NCI-H748 (cell line): ENCODE results near the gene UAP1.

Experiments
- DNase-seq: peaks from one replicate; lab custom pipeline; 2025; ENCODE audit not compliant: unreplicated experiment; lab: John Stamatoyannopoulos, UW

UAP1 gene

DNA sequence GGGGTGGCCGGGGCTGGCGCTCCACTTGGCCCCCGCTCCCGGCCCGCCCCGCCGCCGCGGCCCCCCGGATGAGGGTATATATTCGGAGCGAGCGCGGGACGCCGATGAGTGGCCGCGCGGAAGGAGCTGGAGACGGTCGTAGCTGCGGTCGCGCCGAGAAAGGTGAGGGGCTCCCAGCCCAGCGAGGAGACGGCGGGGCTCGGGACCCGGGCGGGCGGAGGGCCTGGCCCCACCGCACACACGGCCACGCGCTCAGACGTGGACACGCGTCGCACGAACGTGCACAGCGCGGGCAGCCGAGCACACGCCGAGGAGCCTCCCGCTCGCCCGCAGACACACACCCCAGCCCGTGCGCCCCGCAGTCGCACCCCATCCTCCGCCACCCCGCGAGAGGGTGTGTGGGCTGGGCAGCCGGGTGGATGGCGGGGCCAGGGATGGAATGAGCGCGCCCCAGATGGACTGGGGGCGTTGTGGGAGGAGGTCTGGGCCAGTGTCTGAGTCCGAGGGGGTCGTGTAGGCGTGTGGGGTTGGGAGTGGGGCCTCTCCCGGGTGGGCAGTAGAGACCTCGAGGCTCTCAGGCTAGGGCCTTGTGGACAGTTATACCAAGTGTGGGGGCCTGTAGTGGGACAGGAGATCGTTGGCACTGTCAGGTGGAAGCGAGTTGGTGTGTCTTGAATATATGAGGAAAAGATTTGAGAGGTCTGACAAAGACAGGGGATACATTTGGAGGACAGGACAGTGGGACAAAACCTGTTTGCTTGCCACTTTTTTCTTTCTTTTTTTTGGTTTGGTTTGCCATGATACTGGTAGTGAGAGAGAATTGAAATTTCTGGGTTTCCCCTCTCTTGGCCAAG is at the start of gene UAP1:
Gene UAP1 (plus strand): TSS at position 107 of the 854 bp plus-strand sequence. CDS start 4,347 bp downstream, outside the sequence.
- DNase-seq = peak; percentile 59

DNA sequence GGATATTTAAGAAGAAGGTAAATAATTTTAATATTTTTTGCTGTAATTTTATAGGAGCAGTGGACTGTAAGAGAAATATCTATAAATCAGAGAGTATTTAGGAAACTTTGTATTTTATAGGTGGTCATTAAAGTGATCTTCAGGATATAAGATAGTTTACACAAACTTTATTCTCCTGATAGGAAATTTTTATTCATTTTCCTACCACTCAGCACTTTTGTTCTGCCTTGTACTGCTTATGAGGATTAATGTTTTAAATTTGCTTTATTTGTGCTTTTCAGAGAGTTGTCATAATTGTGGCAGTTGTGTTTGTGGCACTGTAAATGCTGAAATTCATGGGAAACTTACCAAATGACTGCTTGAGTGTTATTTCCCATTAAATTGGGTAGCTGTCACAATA is 34.2 kb upstream of the UAP1 start:
- DNase-seq = no peak

- no peak for DNase-seq
Observed at GRCh38 chr1:162530307-162530987, 31.1 kb upstream of the UAP1 start.

DNA sequence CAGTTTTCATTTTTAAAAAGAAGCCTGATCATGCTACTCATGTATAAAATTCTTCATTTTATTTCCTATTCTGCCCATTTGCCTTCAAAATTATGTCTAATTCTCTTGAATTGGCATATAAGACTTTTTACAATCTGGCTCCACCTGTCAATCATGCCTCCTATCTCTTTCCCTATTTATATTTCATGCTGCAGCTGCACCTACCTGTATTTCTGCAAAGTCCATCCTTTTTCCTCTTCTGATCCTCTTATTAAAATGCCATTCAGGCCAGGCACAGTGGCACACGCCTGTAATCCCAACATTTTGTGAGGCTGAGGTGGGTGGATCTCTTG is 30.6 kb upstream of the UAP1 start:
- no peak for DNase-seq

GRCh38 chr1:162535501-162535900 is 26.0 kb upstream of the UAP1 start:
- no peak for DNase-seq

DNA sequence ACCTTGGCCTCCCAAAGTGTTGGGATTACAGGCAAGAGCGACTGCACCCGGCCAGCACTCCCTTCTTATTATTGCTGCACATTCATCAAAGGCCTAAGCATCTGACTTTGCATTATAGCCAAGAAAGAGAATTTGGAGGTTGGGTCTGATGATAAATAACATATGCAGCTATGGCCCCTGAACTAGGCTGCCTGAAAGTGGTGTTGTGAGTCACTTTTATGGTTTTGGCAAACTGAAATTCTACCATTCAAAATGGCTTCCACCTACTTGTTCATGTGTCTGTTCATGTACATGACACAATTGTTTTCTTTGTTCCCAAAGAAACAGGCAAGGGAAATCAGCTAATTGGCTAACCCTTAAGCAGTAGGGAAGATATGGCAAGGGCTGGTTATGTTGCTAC is 25.0 kb upstream of the UAP1 start:
- no peak for DNase-seq

DNA sequence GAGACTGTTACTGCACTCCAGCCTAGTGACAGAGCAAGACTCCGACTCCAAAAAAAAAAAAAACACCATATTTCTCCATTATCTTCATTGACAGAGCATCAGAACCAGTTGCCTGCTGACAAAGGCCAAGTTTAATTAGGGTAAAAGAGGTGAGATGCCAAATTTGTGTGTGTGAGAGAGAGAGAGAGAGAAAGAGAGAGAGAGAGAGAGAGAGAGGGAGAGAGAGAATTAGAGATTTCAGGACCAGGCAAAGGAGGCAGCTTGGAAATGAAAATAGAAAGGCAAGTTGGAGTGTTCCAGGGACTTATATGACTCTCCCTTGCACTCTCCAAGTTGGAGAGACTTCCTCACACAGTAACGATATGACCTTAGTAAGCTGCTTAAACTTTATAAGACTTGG is 24.3 kb upstream of the UAP1 start:
- DNase-seq = no peak

GRCh38 chr1:162538815-162539431 is 22.6 kb upstream of the UAP1 start:
- no peak for DNase-seq

DNA sequence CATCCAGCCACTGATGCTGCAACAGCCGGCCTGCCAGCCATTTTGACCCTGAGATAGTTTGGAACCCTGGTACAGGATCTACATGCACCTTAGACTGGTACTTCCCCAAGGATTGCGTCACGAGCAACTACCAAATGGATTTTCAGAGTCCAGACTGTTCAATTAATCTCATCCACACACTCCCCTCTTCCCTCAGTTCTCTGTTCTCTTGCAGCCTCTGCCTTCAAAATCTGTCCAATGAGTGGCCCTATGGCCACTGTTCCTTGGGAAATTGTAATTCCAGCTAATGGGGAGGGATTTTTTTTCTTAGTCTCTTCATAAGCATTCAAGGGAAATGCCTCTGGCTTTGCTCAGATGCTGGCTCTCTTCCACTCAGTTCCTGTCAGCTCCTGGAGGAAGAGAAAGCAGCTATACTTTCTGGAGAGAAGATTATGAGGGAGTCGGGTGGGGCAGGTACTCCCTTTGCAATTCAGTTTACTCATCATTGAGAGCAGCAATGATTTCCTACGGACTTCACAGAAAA is 19.8 kb upstream of the UAP1 start:
- DNase-seq = no peak

DNA sequence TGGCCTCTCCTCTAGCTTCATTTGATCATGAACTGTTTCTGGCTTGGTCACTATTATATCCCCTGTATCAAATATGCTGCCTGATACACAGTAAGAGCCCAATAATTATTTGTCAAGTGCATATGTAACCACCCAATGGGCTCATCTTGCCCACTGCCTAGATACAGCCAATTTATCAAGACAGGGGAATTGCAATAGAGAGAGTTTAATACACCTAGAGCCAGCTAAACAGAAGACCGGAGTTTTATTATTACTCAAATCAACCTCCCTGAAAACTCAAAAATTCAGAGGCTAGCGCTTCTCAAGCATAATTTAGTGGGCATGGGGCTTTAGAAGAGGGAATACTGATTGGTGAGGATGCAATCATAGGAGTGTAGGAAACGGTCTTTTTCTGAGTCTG is 18.3 kb upstream of the UAP1 start:
- DNase-seq = no peak

DNA sequence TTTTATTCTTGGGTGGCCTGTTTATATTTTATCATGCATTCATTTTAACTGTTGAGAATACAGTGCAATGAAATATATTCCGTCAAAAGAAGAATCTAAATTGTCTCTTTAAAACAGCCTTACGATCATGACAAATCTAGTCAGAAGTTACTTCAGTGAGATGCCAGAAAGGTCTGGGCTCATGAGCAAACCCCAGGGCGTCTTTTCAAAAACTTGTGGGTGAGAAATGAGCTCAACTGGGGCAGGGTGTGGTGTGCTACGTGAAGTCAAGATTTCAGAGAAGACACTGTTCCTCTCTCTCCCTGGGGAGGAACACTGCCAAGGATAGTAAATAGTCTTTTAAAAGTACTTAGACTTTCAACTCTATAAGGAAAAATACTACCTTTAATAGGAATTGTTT is 13.4 kb upstream of the UAP1 start:
- DNase-seq = no peak

DNA sequence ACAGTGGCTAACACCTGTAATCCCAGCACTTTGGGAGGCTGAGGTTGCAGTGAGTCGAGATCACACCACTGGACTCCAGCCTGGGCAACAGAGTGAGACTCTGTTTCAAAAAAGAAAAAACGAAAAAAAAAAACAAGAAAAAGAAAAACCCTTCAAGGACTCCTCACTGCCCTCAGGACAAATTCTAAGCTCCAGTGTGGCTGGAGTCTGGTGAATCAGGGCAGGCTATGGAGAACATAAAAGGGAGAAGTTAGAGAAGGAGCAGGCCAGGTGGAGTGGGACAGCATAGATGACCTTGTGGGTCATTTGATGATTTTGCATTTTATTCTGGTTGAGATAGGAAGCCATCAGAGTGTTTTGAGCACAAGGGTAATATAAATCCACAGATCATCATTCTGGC is 12.5 kb upstream of the UAP1 start:
- no peak for DNase-seq

DNA sequence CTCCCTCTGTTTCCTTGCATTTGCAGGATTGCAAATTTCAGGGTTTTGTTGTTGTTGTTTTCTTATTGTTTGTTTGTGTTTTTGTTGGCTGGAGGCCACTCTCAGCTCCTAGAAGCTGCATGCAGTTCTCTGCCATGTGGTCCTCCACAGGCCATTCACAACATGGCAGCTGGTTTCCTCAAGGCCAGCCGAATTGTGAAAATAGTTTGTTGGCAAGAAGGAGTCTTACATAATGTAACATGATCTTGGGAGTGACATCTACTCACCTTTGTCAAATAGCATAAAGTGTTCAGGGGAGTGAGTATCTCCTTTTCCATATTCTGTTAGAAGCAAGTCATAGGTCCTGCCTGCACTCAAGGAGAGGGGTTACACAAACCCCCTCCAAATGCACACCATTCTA is 10.6 kb upstream of the UAP1 start:
- DNase-seq = no peak

DNA sequence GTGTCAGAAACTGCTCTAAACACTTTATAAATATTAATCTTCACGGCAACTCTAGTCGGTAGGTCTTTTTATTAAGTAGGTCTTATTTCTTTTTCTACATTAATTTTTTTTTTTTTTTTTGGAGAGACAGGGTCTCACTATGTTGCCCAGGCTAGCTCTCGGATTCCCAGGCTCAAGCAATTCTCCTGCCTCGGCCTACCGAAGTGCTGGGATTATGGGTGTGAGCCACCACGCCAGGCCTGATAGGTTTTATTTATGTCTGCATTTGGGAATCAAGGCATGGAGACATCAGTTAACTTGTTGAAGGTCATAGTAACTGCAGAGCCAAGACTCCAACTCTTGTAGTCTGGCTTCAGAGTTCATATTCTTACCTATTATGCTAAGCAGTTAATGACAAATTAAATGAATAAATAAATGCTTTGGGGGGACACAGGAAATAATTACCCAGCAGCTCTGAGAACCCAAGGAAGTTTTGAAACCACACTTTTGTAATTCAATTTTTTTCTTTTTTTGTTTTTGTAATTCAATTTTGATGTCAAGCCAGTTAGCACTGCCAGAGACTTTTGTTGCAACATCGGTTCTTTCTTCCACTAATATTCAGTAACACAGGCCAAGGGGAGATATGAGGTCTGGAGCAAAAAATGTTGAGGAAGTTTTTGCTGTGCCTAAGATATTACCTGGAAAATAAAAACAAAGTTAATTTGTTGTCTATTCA is 9.4 kb upstream of the UAP1 start:
- DNase-seq = no peak

GRCh38 chr1:162552684-162553252 is 8.8 kb upstream of the UAP1 start:
- no peak for DNase-seq

- DNase-seq = no peak
Observed at GRCh38 chr1:162554258-162554657, 7.3 kb upstream of the UAP1 start.

DNA sequence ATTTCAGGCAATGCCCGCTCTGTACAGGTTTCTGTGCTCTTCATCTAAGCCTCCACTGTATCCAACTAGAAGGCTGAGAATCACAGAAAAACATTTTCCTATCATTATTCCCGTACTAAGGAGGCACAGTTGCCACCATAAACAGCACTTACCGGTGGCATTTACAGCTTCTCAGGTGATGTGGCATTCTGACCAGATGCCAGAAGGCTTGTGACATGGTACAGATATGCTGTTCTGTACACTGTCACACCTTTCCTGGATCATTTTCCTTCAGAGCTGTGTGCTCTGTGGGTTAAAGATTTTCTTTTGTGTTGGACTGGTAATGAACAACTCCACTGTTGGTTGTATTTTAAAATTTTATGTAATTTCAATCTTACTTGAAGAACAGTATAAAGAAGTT is 4.0 kb upstream of the UAP1 start:
- no peak for DNase-seq

DNA sequence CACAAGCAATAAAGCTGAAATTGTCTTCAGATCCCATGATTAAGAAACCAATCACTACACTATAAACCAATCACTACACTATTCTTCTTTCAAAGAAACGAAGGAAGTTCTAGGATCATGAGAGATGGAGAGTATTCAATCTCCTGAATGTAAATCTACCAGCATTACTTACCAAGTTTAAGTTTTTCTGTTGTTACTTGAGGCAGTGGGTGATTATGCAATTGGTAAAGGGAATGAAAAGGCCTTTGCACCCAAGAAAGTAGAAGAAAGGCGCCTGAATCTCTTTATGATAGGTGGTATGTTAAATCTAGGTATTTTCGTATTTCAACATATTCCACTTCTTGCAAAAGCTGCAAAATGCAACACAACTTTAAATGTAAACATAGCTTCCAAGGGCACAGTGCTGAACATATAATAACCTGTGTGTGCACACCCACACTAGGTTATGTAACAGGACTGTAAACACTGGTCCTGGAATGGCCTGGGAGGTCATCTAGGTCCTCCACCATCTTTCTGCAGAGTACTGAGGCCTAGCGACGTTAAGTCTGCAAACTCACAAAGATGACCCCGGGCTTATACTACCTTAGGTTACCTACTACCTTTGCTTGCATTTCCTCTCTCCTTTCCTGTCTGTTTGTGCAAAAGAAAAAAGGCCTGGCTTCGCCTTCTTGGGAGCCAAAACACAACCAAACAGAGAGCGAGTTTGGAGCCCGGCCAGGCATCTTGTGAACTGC is 1.1 kb upstream of the UAP1 start:
- no peak for DNase-seq

DNA sequence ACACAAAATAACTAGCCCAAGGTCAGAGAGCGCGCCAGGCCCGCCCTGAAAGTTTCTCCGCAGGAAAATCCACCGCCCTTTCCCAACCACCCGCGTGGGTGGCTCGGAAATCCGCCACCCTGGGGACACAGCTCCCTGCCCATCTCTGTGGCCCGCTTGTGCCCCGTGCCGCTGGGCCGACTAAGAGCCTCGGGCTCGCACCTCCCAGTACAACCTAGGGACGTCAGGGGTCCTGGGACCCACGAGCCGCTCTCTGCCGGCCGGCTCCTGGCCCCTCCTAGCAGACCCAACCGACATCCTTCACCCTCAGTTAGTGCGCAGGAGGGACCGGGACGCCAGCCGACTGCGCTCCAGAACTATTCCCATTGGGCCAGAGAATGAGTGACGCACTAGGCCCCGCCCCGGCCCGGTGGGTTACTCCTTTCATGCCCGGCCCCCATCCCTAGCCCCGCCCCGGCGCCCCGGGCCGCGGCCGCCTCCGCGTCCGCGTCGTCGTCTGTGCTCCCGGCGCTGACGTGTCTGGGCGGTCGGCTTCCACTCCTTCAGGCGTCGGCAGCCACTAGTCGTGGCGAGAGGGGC is 396 bp upstream of the UAP1 start:
- DNase-seq = peak; percentile 96

GRCh38 chr1:162562470-162562828 is 927 bp downstream of the UAP1 start:
- peak; percentile 23 for DNase-seq
